ENCODE data around the gene EXOC6.

DNA sequence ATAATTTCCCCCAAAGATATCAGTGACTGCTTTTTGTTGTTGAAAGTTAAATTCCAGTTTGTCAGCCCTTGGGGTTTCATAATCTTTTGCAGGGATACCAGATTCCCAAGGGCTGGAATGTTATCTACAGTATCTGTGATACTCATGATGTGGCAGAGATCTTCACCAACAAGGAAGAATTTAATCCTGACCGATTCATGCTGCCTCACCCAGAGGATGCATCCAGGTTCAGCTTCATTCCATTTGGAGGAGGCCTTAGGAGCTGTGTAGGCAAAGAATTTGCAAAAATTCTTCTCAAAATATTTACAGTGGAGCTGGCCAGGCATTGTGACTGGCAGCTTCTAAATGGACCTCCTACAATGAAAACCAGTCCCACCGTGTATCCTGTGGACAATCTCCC, 228.6 kb downstream of the EXOC6 start:
- TF ChIP-seq, protein P1, sequence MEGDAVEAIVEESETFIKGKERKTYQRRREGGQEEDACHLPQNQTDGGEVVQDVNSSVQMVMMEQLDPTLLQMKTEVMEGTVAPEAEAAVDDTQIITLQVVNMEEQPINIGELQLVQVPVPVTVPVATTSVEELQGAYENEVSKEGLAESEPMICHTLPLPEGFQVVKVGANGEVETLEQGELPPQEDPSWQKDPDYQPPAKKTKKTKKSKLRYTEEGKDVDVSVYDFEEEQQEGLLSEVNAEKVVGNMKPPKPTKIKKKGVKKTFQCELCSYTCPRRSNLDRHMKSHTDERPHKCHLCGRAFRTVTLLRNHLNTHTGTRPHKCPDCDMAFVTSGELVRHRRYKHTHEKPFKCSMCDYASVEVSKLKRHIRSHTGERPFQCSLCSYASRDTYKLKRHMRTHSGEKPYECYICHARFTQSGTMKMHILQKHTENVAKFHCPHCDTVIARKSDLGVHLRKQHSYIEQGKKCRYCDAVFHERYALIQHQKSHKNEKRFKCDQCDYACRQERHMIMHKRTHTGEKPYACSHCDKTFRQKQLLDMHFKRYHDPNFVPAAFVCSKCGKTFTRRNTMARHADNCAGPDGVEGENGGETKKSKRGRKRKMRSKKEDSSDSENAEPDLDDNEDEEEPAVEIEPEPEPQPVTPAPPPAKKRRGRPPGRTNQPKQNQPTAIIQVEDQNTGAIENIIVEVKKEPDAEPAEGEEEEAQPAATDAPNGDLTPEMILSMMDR (IDR thresholded peaks at IDR 0.05), result no peak
- no peak for TF ChIP-seq POLR2A (IDR thresholded peaks at IDR 0.05)
